H54 (cell line): ENCODE results near the gene C19orf67.

Experiments
- DNase-seq: peaks from one replicate; pipeline ENCODE4 v3.0.0; 2011; ENCODE audit warnings: low spot score, mixed read lengths; ENCODE audit not compliant: insufficient read length
- FAIRE-seq: peaks from 3 replicates; lab custom pipeline; 2011; peaks lifted over from hg19 to GRCh38; lab: Jason Lieb, UNC
- POLR2A ChIP-seq: IDR thresholded peaks from 2 replicates; pipeline ENCODE4 v1.6.1; 2011; ENCODE audit warnings: low read depth, mild to moderate bottlenecking, low read length

Gene C19orf67

DNA sequence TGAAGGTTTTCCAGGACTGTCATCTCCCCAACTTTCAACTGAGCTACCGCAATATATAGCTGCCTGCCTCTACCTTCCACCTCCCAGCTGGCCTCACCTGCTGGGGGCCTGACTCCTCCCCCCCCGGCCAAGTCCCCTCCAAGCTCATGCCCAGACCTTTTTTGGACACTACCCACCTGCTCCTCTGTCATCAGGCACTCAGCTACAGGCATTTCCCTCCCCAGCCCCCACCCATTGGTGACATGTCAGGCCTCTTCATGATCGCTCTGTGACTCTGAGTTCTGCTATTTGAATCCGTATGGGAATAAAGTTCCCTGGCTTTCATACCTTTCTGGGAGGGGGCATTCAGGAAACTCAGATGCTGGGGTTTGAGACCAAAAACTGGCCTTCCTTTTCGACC is 30.2 kb upstream of the C19orf67 start:
- DNase-seq (no peak), FAIRE-seq (no peak)
- TF ChIP-seq POLR2A: no peak

DNA sequence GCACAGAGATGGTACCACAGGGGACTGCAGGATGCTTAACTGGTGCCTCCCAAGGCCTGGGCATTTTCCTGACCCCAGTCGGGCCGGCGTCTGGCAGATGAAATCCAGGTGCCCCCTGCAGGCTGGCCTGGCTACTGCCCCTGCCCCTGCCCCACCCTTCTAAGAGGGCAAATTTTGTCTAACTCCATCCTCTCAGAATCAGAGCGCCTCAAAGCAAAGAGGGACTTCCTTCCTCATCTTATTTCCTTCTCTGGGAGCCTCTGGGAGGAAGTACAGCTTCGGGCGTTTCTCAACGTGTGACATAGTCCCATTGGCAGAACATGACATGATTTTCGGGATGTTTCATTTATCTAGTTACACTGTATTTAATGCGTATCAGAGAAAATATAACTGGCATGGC is 29.3 kb upstream of the C19orf67 start:
- DNase-seq: no peak
- FAIRE-seq: no peak
- no peak for TF ChIP-seq POLR2A

DNA sequence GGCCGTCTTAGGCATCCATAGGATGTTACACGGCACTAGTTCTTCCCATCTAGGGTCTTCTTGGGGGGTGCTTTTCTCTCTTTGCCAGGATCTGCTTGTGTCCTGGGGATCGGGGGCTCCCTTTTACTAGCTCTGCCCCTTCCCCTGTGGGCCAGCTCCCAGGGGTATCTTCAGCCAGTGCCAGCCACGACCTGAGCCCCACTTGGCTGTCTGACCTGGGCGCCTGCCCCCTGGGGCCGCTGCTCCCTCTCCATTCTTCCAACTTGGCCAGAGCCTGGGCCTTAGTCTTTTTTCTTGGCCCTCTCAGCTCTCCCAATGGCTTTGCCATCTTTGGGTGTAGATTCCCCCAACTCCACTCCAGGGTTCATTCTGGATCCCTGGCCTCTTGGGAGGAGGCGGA is 28.9 kb upstream of the C19orf67 start:
- DNase-seq (no peak), FAIRE-seq (no peak)
- TF ChIP-seq POLR2A: no peak

- DNase-seq (no peak), FAIRE-seq (no peak)
- no peak for TF ChIP-seq POLR2A
Measured at GRCh38 chr19:14113762-14114414, 28.3 kb upstream of the C19orf67 start.

- FAIRE-seq: no peak
Measured at GRCh38 chr19:14112809-14113385, 27.3 kb upstream of the C19orf67 start.

DNA sequence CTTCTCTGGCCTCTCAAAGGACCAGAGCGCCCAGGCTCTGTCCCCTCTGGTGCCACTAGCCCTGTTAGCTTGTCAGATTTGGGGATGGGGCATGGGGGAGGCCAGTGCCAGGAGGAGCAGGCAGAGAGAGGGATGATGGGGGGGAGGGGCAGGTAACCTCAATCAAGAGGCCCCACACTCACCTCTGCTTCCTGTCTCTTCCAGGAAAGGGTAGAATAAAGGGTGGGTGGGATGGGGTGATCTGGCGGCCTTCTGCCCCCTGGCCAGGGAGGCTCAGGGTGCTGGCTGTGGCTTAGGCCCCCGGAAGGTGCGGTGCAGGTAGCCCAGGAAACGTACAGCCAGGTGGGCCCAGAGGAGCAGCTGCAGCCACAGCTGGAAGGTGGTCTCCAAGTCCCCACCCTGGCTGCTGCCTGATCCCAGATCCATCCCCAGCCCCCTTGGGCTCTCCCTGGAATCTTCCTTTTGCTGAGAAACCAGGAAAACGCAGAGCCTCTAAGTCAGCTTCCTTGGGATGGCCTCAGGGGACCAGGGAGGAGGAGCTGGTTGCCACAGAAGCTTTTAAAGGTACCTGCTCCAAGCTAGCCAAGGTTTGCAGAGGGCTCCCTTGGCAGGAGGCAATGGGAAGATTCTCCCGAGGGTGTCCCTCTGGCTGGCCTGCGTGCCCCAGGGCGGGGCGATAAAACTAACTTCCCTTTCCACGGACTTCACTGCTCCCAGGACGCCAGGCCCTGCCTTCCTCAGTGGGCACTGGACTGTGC is 26.6 kb upstream of the C19orf67 start:
- FAIRE-seq (no peak), DNase-seq (no peak)
- no peak for TF ChIP-seq POLR2A

More at GRCh38 chr19:14112809-14113385, 27.3 kb upstream of the C19orf67 start:
- no peak for TF ChIP-seq POLR2A
- DNase-seq: no peak

GRCh38 chr19:14111486-14111885 is 25.9 kb upstream of the C19orf67 start:
- DNase-seq (no peak), FAIRE-seq (no peak)
- TF ChIP-seq POLR2A: no peak

DNA sequence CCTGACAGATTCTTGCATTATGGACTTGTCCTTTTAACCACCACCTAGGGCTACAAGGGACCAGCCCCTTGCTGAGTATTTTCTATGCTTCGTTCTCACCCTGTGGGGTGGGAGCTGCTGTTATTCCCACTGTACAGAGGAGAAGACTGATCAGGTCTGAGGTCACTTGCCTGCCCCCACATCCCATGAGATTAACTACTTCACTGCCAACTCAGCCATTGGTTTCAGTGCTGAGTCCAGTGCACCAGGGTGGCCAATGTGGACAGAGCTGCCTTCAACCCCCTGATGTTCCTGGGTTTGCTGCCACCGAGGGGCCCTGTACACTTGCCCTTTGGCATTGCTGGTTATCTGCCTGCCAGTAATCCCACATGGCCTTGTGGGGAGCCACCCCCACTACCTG is 25.1 kb upstream of the C19orf67 start:
- no peak for DNase-seq
- FAIRE-seq: no peak
- TF ChIP-seq POLR2A: no peak

GRCh38 chr19:14107581-14108461 is 22.2 kb upstream of the C19orf67 start:
- no peak for TF ChIP-seq POLR2A
- no peak for DNase-seq
- no peak for FAIRE-seq

DNA sequence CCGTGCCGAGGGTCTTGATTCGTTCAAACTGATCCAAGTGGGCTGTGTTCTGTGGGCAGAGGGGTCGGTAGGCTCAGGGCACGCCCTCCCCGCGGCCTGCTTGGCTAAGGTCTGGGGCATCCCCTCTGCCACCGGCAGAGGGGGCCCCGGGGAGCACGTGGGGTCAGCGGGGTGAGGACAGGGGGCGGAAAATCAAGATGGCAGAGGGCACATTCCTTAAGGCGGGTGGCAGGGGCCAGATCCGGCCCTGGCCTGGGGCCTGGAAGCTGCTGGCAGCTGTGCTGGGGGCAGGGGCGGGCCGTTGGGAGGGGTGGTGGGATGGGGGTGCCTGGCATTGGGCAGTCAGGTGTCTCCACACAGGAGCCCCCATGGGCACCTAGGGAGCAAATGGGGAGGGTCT is 21.3 kb upstream of the C19orf67 start:
- DNase-seq (no peak), FAIRE-seq (no peak)
- no peak for TF ChIP-seq POLR2A

DNA sequence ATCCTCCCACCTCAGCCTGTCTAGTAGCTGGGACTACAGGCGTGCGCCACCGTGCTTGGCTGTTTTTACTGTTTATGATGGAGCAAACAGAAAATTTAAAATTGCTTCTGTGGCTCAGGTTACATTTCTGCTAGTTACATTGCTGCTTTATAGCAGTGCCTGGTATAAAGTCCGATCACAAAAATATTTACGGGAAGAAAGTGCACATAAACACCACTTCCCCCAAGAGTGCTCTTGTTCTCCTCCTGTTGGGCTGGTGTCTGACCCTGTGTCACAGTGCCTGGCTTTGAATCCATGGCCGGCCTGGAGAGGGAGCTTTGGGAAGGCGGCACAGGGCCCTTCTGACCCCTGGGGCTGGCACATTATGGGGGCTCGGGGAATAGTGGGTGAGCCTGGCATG is 20.1 kb upstream of the C19orf67 start:
- no peak for DNase-seq
- no peak for TF ChIP-seq POLR2A
- FAIRE-seq: no peak

- DNase-seq (no peak), FAIRE-seq (no peak)
- no peak for TF ChIP-seq POLR2A
Measured at GRCh38 chr19:14103310-14103709, 17.7 kb upstream of the C19orf67 start.

GRCh38 chr19:14102756-14103155 is 17.2 kb upstream of the C19orf67 start:
- FAIRE-seq (no peak), DNase-seq (no peak)
- no peak for TF ChIP-seq POLR2A
